Fibroblast of skin of left biceps (primary cell): ENCODE results near the gene HIGD1B.
"Not testable (repeated sequence)": the region's sequence is repeated elsewhere in the genome, so short reads cannot be mapped to it uniquely, and the experiment has no call there.

Experiments
- DNase-seq, 2 experiments: peaks; one replicate each; pipeline ENCODE4 v3.0.0-alpha.2; 2013; ENCODE audit warnings: low read depth in 2 of 2

Gene HIGD1B

DNA sequence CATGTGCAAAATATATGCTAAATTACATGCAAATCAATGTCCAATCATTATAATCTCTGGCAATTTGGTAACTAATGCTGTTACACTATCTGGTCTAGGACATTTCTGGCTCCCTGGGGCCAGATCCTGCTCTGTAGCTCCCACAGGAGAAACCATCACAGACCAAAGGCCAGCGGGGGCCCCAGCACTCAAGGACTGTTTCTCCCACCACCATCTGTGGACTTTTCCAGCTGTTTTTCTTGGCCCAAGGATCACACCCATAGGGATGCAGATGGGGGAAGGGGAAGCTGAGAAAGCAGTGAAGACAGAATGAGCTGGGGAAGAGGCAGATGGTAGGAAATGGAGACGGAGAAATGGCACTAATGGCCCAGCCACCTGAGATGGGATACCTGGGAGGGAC, at the start of gene HIGD1B:
HIGD1B (plus strand) TSS at position 298 of the 400 bp plus-strand sequence. CDS start 270 bp downstream, outside the sequence.
- no peak for DNase-seq

- no peak for DNase-seq
Measured at GRCh38 chr17:44798356-44798755, 49.3 kb upstream of the HIGD1B start.

GRCh38 chr17:44801880-44802279, 45.8 kb upstream of the HIGD1B start:
- no peak for DNase-seq

DNA sequence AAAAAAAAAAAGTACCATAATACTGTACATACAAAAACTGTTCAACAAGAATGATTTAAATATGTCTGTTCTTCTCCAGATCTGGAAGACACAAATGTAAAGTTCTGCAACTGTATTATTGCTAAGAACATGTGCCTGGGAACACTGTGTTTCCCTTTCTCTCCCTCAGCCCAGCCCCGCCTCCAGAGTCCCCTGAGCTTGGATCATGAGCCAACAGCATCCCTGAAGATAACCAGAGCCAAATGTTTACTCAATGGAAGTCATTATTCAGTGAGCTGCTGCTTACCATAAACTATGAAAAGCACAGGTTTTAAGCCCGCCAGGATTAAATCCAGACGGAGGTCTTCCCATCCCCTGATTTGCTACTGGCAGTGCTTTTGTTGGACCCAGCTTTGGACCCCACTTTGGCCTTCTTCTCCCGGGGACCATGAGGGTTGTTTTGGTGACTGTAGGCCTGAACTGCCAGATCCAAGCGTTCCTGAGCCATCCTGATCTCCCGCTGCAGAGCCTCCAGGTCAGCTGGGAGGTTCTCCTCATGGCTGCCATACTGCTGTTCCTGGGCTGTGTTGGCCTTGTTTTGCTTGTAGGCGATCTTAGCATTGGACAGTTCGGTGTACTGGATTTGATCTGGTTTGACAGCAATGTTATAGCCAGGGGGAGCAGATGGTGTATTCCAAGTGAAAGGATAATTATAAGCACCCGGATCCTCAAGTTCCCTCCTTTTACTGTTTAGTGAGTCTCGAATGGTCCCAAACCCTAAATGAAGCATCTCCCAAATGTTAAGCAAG, 43.2 kb upstream of the HIGD1B start:
- no peak for DNase-seq

DNA sequence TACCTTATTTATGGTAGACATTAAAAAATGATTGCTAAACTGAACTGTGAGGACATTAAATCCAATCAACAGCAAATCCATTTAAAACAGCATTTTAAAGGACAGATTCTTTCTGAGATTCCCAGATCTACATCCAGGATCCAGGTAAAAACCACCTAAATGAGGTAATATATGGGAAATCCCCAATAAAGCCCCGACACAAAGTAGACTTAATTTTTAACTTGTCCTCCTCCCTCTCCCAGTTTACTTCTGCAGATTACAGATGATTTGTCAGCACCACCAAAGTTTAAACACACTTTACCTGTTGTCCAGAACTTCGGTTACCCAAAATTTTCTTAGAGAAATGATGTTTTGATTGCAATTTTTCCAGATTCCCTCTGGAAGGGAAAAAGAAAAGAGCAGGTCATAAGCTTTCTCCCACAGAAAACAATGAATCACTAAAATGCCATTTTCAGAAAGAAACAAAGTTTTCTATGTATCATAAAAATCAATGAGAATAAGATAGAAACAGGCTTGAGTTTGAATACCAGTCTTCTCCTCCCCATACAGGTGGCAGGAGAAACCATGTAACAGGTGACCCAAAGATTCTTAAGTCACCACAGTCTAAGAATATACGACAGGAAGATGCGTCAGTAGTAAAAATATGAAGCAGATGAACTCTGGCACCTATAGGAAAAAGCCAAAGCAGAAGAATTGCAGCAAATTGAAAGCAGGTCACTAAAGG, 40.4 kb upstream of the HIGD1B start:
- DNase-seq = no peak

DNA sequence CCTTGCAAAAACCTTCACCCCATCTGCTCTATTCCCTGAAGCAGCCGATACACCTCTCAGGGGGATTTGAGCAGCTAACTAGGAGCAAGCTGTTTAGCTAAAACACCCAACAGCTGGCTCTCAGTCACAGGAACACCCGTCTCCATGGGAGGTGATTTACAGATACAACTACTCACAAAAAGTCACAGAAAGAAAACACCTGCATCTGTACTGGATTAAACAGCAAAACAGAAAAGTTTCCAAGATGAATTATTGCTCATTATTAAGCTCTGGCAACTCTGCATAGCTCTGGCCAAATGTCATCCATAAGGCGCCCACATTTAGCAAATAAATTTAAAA, 39.9 kb upstream of the HIGD1B start:
- DNase-seq = peak in 1 of 2 experiments; percentile 44

DNA sequence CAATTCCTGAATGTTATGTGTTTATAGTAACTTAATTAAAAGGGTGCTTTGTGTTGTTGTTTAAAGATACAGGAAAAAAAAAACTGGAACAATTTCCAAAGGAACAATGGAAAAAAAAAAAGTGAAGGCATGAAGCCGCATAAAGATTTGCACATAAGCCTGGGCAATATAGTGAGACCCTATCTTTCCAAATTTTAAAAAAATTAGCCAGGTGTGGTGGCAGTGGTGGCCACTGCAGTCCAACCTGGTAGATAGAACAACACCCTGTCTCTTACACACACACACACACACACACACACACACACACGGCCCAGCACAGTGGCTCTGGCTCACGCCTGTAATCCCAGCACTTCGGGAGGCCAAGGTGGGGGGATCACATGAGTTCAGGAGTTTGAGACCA, 39.5 kb upstream of the HIGD1B start:
- no peak for DNase-seq

- DNase-seq = not testable (repeated sequence)
Measured at GRCh38 chr17:44808656-44809388, 38.9 kb upstream of the HIGD1B start.

- DNase-seq = no peak
Measured at GRCh38 chr17:44812263-44812662, 35.4 kb upstream of the HIGD1B start.

DNA sequence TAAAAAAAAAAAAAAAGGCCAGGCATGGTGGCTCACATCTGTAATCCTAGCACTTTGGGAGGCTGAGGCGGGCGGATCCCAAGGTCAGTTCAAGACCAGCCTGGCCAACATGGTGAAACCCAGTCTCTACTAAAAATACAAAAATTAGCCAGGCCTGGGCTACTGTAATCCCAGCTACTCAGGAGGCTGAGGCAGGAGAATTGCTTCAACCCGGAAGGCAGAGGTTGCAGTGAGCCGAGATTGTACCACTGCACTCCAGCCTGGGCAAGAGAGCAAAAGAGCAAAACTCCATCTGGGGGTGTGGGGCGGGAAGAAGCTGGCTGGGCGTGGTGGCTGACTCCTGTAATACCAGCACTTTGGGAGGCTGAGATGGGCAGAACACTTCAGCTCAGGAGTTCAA, 29.2 kb upstream of the HIGD1B start:
- DNase-seq = not testable (repeated sequence)

DNA sequence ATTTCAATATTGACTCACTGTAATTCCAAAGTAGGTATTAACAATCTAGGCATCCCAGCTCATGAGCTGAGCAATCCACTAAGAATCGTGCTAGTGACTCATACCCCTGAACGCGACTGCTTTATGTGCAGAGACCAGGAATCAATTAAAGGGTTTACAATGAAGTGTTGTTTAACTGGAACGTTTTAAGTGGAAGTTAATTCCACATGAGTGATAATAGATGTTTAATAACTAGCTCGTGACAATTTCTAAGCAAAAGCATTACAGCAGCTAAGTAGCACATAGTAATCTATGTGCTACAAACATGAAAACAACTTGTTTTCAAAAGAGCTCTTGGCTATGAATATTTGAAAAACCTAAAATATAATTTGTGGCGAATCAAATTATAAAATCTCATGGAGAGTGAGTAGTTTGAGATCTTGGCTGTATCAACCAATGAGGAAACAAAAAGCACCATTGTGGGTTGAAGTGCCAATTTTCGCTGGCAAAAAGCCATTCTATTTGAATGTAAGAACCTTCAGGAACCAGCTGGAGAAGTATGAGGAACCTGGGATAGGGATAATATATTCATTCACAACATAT, 27.0 kb upstream of the HIGD1B start:
- DNase-seq = peak; percentile 83 to 84

DNA sequence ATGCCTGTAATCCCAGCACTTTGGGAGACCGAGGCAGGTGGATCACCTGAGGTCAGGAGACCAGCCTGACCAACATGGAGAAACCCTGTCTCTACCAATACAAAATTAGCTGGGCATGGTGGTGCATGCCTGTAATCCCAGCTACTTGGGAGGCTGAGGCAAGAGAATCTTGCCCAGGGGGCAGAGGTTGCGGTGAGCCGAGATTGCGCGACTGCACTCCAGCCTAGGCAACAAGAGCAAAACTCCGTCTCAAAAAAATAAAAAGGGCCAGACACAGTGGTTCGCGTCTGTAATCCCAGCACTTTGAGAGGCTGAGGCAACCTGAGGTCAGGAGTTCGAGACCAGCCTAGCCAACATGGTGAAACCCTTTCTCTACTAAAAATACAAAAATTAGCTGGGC, 22.4 kb upstream of the HIGD1B start:
- DNase-seq = not testable (repeated sequence)

DNA sequence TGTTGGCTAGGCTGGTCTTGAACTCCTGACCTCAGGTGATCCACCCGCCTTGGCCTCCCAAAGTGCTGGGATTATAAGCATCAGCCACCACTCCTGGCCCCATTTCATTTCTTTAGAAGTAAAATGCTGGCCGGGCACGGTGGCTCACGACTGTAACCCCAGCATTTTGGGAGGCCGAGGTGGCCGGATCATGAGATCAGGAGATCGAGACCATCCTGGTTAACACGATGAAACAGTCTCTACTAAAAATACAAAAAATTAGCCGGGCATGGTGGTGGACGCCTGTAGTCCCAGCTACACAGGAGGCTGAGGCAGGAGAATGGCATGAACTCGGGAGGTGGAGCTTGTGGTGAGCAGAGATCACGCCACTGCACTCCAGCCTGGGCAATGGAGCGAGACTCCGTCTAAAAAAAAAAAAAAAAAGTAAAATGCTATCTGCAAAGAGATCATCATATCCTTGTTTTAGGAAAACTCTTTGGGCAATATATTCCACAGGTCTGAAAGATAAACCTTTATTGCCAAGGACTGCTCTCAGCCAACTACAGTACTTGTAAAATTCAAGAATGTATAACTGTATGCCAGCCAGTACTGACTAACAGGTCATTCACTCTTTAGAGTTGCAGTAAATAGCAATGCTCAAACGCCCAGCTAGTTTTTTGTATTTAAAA, 21.4 kb upstream of the HIGD1B start:
- no peak for DNase-seq

DNA sequence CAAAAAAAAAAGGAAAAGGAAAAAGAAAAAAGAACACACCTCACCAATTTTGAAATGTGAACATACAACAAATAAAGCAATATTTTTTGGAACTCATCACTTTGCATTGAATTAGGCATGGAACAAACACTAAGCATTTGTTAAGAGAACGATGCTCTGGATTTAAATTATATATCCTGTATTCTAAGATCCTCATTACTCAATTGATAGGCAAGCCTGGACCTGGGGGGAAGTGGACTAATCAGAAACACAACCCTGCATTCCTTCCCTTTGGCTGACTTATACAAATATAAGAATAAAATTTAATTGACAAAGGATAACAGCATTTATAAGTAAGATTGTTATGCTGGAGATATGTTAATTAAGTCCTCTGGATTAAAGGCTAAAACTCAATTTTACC, 19.8 kb upstream of the HIGD1B start:
- no peak for DNase-seq

DNA sequence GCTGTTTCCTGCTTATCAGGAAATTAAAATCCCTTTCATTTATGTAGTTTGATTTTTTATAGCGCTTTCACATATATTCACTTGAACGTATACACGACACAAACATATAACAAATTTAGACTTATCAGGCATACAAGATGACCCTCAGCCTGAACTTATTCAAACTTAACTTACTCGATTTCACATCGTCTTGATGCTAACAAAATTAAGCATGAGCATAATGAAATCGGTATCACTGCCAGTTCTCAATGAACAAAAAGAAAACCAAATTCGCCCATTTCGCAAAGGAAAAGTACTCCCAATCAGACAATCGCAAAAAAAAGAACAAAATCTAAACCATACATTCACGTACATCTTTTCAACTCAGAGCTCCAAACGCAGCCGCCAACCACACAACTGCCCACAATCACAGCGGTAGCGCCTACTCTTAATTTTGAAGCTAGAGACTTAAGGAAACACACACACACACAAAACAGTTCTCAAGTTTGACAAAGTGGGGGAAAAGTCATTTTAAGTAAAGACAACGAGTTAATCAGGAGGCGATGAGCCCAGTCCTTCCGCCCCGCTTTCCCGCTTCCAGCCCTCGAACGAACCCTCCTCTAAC, 18.7 kb upstream of the HIGD1B start:
- DNase-seq = no peak

GRCh38 chr17:44829523-44830358, 17.9 kb upstream of the HIGD1B start, which contains the start of gene GJC1:
GJC1 (minus strand) TSS chr17:44830287; CDS start chr17:44805817, 24,470 bp downstream.
- no peak for DNase-seq

GRCh38 chr17:44830359-44831288, 17.1 kb upstream of the HIGD1B start:
- no peak for DNase-seq

DNA sequence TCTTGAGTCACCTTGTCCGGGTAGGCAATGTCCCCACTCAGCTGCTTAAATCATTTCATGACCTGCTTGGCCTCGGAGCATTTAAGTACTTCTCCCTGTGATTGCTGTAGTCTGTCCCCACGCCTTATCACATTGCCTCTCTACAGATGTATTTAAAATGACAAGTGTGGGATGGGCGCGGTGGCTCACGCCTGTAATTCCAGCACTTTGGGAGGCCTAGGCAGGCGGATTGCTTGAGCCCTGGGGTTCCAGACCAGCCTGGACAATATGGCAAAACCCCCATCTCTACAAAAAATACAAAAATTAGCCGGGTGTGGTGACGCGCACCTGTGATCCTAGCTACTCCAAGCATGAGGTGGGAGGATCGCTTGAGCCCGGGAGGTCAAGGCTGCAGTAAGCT, 16.3 kb upstream of the HIGD1B start:
- DNase-seq = no peak

GRCh38 chr17:44832805-44833204, 14.9 kb upstream of the HIGD1B start:
- no peak for DNase-seq
